Body of pancreas (tissue), 4 donors: ENCODE results near the gene INAFM1.

Experiments used
- POLR2A ChIP-seq, 3 donors: fragments of 450-650 bp; IDR thresholded peaks; one replicate each; pipeline ENCODE4 v1.6.1; 2016; ENCODE audit warnings: antibody characterized with exemption in 3 of 3, mild to moderate bottlenecking in 2 of 3
- TF ChIP-seq, protein P1 (sequence below), 7 experiments: fragments of 450-650 bp in 4 of 7; fragments of 200-600 bp in 3 of 7; sonication (generic) in 3 of 7; IDR thresholded peaks; one replicate each; pipeline ENCODE4 v1.5.1; 2016 to 2019; ENCODE audit warnings: antibody characterized with exemption in 7 of 7

DNA sequence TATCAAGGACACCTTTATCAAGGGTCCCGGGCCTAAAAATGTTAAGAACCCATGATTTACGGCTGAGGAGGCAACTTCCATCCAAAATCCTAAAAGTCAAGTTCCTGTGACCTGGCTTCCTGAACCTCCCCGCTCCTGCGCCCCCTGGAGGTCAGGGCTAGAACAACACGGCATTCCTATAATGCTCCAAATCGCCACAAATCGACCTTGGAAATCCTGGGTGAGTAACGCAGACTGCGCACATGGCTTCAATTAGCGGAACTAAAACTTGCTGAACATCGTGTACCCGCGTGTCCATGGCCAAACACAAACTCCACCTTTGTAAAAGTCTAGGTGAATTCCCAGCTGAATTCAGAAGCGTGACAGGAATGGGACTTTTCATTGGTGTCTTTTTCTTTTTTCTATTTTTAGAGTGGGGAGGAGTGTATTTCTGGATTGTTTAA, 30.6 kb downstream of the INAFM1 start:
- TF ChIP-seq POLR2A (IDR thresholded peaks at IDR 0.05): no peak
- TF ChIP-seq, protein P1, sequence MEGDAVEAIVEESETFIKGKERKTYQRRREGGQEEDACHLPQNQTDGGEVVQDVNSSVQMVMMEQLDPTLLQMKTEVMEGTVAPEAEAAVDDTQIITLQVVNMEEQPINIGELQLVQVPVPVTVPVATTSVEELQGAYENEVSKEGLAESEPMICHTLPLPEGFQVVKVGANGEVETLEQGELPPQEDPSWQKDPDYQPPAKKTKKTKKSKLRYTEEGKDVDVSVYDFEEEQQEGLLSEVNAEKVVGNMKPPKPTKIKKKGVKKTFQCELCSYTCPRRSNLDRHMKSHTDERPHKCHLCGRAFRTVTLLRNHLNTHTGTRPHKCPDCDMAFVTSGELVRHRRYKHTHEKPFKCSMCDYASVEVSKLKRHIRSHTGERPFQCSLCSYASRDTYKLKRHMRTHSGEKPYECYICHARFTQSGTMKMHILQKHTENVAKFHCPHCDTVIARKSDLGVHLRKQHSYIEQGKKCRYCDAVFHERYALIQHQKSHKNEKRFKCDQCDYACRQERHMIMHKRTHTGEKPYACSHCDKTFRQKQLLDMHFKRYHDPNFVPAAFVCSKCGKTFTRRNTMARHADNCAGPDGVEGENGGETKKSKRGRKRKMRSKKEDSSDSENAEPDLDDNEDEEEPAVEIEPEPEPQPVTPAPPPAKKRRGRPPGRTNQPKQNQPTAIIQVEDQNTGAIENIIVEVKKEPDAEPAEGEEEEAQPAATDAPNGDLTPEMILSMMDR (IDR thresholded peaks at IDR 0.05): peak; percentile 72 to 97 (median 84)
